SH-SY5Y (cell line): Measurements from ENCODE around the gene ATG13.

Source experiments
- GATA2 ChIP-seq: IDR thresholded peaks from 2 replicates; pipeline ENCODE4 v1.6.1; 2011; ENCODE audit warnings: mild to moderate bottlenecking, low read depth, low read length
- GATA3 ChIP-seq: IDR thresholded peaks from 2 replicates; pipeline ENCODE4 v1.6.1; 2011; ENCODE audit warnings: low read depth, mild to moderate bottlenecking, low read length, moderate library complexity

- TF ChIP-seq GATA2, result no peak
- TF ChIP-seq GATA3, result no peak
Observed at GRCh38 chr11:46675949-46676348, 58.6 kb downstream of the ATG13 start.
